Measurements from ENCODE around the gene PARD3B. TPM values are rescaled to one million over a fixed set of nuclear protein-coding genes. Genes with fewer than 3 reads are reported as not detected.

PARD3B gene
- total and polyA plus RNA-seq, 2 donors from 2014 or later = 5.3 to 29.6 TPM

DNA sequence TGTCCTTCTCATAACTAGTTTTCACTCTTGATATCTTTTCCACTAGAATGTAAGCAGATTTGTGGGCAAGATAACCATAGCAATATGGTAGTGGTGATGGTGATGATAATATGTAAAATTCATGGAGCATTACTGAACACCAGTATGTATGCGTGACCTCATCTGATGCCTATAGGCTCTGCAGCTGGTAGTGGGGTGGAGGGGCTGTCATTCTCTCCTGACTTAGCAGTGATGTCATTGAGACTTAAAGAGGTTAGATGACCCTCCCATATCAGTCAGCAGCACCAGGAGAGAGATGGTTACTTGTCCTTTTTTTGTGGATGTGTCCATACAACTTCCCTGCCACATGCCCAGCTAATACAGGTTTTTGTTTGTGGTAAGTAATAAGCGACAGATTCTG lies 27.9 kb downstream of the PARD3B start:
- H3K27ac ChIP-seq (ENCODE audit: low read depth in 2 of 2, low read length in 2 of 2) = no peak overlapping the region
- no peak for FAIRE-seq

DNA sequence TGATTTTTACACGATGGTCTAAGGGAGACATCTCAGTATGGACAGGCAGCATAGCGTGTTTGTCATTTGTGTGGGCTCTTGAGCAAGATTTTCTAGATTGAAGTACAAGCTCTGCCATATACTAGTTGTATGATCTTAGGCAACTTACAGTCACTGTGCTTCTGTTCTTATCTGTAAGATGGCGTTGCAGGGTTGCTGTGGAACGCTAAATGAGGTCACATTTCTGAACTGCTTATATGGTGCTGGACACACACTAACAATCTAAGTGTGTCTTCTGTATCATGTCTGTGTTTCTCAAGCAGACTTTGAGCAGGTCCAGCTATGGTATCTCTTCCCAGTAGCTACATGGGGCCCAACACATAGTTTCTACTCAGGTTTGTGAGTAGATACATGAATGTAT lies 29.2 kb downstream of the PARD3B start:
- Histone ChIP-seq H3K27ac (ENCODE audit: low read depth in 2 of 2, low read length in 2 of 2) (no peak overlapping the region), H3K9ac (ENCODE audit: low read length in 3 of 3) (no peak overlapping the region), H3K36me3 (ENCODE audit: control insufficient read depth in 2 of 3, insufficient read depth in 3 of 3, low read length in 3 of 3) (no peaks in the 10 kb centered on the region), H3K27me3 (ENCODE audit: control insufficient read depth, insufficient read depth, low read length) (no peaks in the 10 kb centered on the region), H3K4me1 (ENCODE audit: control insufficient read depth in 2 of 3, insufficient read depth in 2 of 3, low read depth in 1 of 3, low read length in 3 of 3) (no peaks in the 10 kb centered on the region), H3K9me3 (ENCODE audit: control insufficient read depth in 2 of 3, insufficient read depth in 1 of 3, low read length in 3 of 3) (no peaks in the 10 kb centered on the region), H3K4me3 (ENCODE audit: low read length in 3 of 3) (no peak overlapping the region)
- DNase-seq (no peak), FAIRE-seq (no peak)
- TF ChIP-seq, protein P1, sequence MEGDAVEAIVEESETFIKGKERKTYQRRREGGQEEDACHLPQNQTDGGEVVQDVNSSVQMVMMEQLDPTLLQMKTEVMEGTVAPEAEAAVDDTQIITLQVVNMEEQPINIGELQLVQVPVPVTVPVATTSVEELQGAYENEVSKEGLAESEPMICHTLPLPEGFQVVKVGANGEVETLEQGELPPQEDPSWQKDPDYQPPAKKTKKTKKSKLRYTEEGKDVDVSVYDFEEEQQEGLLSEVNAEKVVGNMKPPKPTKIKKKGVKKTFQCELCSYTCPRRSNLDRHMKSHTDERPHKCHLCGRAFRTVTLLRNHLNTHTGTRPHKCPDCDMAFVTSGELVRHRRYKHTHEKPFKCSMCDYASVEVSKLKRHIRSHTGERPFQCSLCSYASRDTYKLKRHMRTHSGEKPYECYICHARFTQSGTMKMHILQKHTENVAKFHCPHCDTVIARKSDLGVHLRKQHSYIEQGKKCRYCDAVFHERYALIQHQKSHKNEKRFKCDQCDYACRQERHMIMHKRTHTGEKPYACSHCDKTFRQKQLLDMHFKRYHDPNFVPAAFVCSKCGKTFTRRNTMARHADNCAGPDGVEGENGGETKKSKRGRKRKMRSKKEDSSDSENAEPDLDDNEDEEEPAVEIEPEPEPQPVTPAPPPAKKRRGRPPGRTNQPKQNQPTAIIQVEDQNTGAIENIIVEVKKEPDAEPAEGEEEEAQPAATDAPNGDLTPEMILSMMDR (IDR thresholded peaks at IDR 0.05; ENCODE audit: borderline replicate concordance, extremely low read depth, insufficient read depth) = no peak
- intact Hi-C loops (cut with DNase I) = no loop called here

More for the DNA sequence above, 27.9 kb downstream of the PARD3B start:
- no peaks in the 10 kb centered on the region for H3K9me3 ChIP-seq (ENCODE audit: control insufficient read depth in 2 of 3, insufficient read depth in 1 of 3, low read length in 3 of 3)
- H3K27me3 ChIP-seq (ENCODE audit: control insufficient read depth, insufficient read depth, low read length) = no peaks in the 10 kb centered on the region
- DNase-seq = no peak
- no peak overlapping the region for H3K4me3 ChIP-seq (ENCODE audit: low read length in 3 of 3)
- H3K36me3 ChIP-seq (ENCODE audit: control insufficient read depth in 2 of 3, insufficient read depth in 3 of 3, low read length in 3 of 3) = no peaks in the 10 kb centered on the region
- H3K9ac ChIP-seq (ENCODE audit: low read length in 3 of 3) = no peak overlapping the region
- TF ChIP-seq, protein P1 (IDR thresholded peaks at IDR 0.05; ENCODE audit: borderline replicate concordance, extremely low read depth, insufficient read depth) = no peak
- intact Hi-C loops (cut with DNase I) = no loop called here
- H3K4me1 ChIP-seq (ENCODE audit: control insufficient read depth in 2 of 3, insufficient read depth in 2 of 3, low read depth in 1 of 3, low read length in 3 of 3) = no peaks in the 10 kb centered on the region

DNA sequence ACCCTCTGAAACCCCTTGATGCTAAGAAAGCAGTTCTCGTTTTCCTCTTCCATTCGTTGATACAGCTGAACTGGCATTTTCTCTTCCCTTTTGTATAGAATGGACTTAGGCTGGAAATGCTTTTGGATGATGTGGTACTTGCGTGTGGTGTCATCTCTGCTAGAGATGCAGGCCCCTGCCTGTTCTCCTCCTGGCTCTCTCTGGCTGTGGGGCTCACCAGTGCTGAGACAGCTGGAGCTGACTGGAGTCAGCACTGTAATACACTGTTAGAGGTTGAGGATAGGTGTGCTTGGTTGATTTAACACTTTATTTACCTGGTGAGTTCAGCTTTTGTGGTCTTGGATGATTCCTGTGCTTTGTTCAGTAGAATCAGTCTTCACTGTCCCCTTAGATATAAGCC lies 30.2 kb downstream of the PARD3B start:
- DNase-seq (no peak), FAIRE-seq (no peak)
- Histone ChIP-seq H3K36me3 (ENCODE audit: control insufficient read depth in 2 of 3, insufficient read depth in 3 of 3, low read length in 3 of 3) (no peaks in the 10 kb centered on the region), H3K27ac (ENCODE audit: low read depth in 2 of 2, low read length in 2 of 2) (no peak overlapping the region), H3K4me1 (ENCODE audit: control insufficient read depth in 2 of 3, insufficient read depth in 2 of 3, low read depth in 1 of 3, low read length in 3 of 3) (no peaks in the 10 kb centered on the region), H3K9ac (ENCODE audit: low read length in 3 of 3) (no peak overlapping the region), H3K9me3 (ENCODE audit: control insufficient read depth in 2 of 3, insufficient read depth in 1 of 3, low read length in 3 of 3) (no peaks in the 10 kb centered on the region), H3K4me3 (ENCODE audit: low read length in 3 of 3) (no peak overlapping the region), H3K27me3 (ENCODE audit: control insufficient read depth, insufficient read depth, low read length) (no peaks in the 10 kb centered on the region)
- TF ChIP-seq, protein P1 (IDR thresholded peaks at IDR 0.05; ENCODE audit: borderline replicate concordance, extremely low read depth, insufficient read depth) = no peak
- intact Hi-C loops (cut with DNase I) = no loop called here

DNA sequence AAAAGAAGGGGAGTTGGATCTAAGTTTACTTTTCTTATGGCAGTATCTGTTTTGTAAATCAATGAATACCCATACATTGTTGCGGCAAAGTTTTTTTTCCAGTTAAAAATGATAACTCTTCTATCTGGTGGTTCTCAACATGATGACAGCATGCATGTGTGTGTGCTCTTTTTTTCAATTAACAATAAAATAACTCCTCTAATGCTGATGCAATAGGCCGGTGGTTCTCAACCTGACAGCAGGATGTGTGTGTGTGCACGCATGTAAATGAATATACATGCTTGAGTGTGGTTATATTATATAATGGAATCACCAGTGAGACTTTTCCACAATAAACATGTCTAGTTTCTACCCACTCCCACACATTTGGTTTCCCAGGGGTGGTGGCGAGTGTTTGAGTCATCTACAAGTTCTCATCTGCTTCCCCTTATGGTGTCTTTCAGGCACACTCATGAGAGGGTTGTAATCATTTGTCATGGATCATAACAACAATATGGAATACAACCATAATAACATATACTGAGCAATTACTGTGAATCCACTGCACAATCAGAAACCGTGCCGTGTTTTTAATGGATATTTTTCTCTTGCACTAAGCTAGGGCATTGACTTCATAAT lies 31.2 kb downstream of the PARD3B start:
- Histone ChIP-seq H3K4me3 (ENCODE audit: low read length in 3 of 3) (no peak overlapping the region), H3K27me3 (ENCODE audit: control insufficient read depth, insufficient read depth, low read length) (no peaks in the 10 kb centered on the region), H3K36me3 (ENCODE audit: control insufficient read depth in 2 of 3, insufficient read depth in 3 of 3, low read length in 3 of 3) (no peaks in the 10 kb centered on the region), H3K9me3 (ENCODE audit: control insufficient read depth in 2 of 3, insufficient read depth in 1 of 3, low read length in 3 of 3) (no peaks in the 10 kb centered on the region), H3K4me1 (ENCODE audit: control insufficient read depth in 2 of 3, insufficient read depth in 2 of 3, low read depth in 1 of 3, low read length in 3 of 3) (no peaks in the 10 kb centered on the region), H3K9ac (ENCODE audit: low read length in 3 of 3) (no peak overlapping the region), H3K27ac (ENCODE audit: low read depth in 2 of 2, low read length in 2 of 2) (no peak overlapping the region)
- no peak for FAIRE-seq
- intact Hi-C loops (cut with DNase I) = no loop called here
- TF ChIP-seq, protein P1 (IDR thresholded peaks at IDR 0.05; ENCODE audit: borderline replicate concordance, extremely low read depth, insufficient read depth) = no peak
- DNase-seq = no peak
